B cell (primary cell): ENCODE data around the gene WWC1. TPM values are rescaled to one million over a fixed set of nuclear protein-coding genes. Genes with fewer than 3 reads are reported as not detected.

Source experiments
- ATAC-seq: fragments of 200-7000 bp; cut with Tn5 transposase; one replicate; pipeline ENCODE4 v1.10.0; 2021; ENCODE audit warnings: low read depth, mild to moderate bottlenecking, moderate number of reproducible peaks, moderate library complexity
- CTCF ChIA-PET: fragments of 350-600 bp; sonication (Branson Sonifier 250); formaldehyde crosslinking; loops from one replicate; lab custom pipeline; 2021; ENCODE audit warnings: antibody characterized with exemption, inconsistent platforms; lab: Charles Lee
- POLR2A ChIA-PET: fragments of 350-600 bp; sonication (Branson Sonifier 250); formaldehyde crosslinking; loops from one replicate; lab custom pipeline; 2021; ENCODE audit warnings: antibody characterized with exemption; lab: Charles Lee
- DNase-seq: peaks from one replicate; pipeline ENCODE4 v3.0.0; 2013
- H2AFZ ChIP-seq: 2 replicates; pipeline ENCODE4 v1.6.1; 2012; ENCODE audit warnings: mild to moderate bottlenecking, low read depth, low read length; ENCODE audit not compliant: insufficient read depth, poor library complexity, severe bottlenecking
- H3K27ac ChIP-seq, 2 donors: 1 replicate in 1 of 2; 2 replicates in 1 of 2; pipeline ENCODE4 v1.5.1; 2012 to 2013; ENCODE audit warnings: low read length in 2 of 2, mild to moderate bottlenecking in 2 of 2, moderate library complexity in 1 of 2
- H3K27me3 ChIP-seq, 4 experiments: fragments of 200-600 bp in 1 of 4; sonication (generic) in 1 of 4; replicated peaks in 1 of 4; 1 replicate in 2 of 4; 2 replicates in 2 of 4; pipeline versions ENCODE4 v1.6.1 to v1.7.0; 2013 to 2016; ENCODE audit warnings: low read length in 3 of 4, mild to moderate bottlenecking in 2 of 4, mixed read lengths in 1 of 4, moderate library complexity in 1 of 4; ENCODE audit not compliant: insufficient read depth in 4 of 4, control insufficient read depth in 3 of 4; ENCODE audit errors: control extremely low read depth in 1 of 4
- H3K36me3 ChIP-seq, 2 experiments: replicated peaks in 1 of 2; 1 replicate in 1 of 2; 2 replicates in 1 of 2; pipeline versions ENCODE4 v1.6.1 to v1.7.1; 2013; ENCODE audit warnings: low read length in 1 of 2; ENCODE audit not compliant: insufficient read depth in 2 of 2, control insufficient read depth in 1 of 2; ENCODE audit errors: control extremely low read depth in 1 of 2, extremely low read depth in 1 of 2
- H3K4me1 ChIP-seq, 2 donors: fragments of 200-600 bp in 1 of 2; sonication (generic) in 1 of 2; 1 replicate in 1 of 2; 2 replicates in 1 of 2; pipeline versions ENCODE4 v1.5.1 to v1.6.1; 2013 to 2017; ENCODE audit warnings: low read length in 2 of 2; ENCODE audit not compliant: control insufficient read depth in 2 of 2, insufficient read depth in 2 of 2
- H3K4me2 ChIP-seq: replicated peaks from 2 replicates; pipeline ENCODE3; 2012; ENCODE audit warnings: mild to moderate bottlenecking, low read depth, low read length; ENCODE audit not compliant: poor library complexity, severe bottlenecking
- H3K4me3 ChIP-seq, 5 experiments: fragments of 200-600 bp in 1 of 5; sonication (generic) in 1 of 5; 1 replicate in 3 of 5; 2 replicates in 2 of 5; pipeline versions ENCODE4 v1.5.1 to v1.7.0; 2011 to 2016; ENCODE audit warnings: low read length in 4 of 5, mild to moderate bottlenecking in 4 of 5, low read depth in 2 of 5, control low read depth in 1 of 5, moderate library complexity in 1 of 5; ENCODE audit not compliant: insufficient read depth in 1 of 5; ENCODE audit errors: control extremely low read depth in 1 of 5, extremely low read depth in 1 of 5
- H3K79me2 ChIP-seq: fragments of 200-600 bp; sonication (generic); one replicate; pipeline ENCODE4 v1.6.0; 2016; ENCODE audit warnings: low read length; ENCODE audit not compliant: control insufficient read depth, insufficient read depth
- H3K9ac ChIP-seq: fragments of 200-600 bp; sonication (generic); 2 replicates; pipeline ENCODE4 v1.6.1; 2017; ENCODE audit warnings: mild to moderate bottlenecking, low read length, moderate library complexity
- H3K9me3 ChIP-seq, 3 donors: one replicate each; pipeline versions ENCODE4 v1.6.1 to v1.7.1; 2013; ENCODE audit warnings: low read length in 2 of 3; ENCODE audit not compliant: control insufficient read depth in 2 of 3, insufficient read depth in 1 of 3; ENCODE audit errors: control extremely low read depth in 1 of 3
- H4K20me1 ChIP-seq: 2 replicates; pipeline ENCODE4 v1.6.0; 2012; ENCODE audit warnings: mild to moderate bottlenecking, low read length; ENCODE audit not compliant: insufficient read depth, control insufficient read depth, poor library complexity, severe bottlenecking
- H3K27ac Mint-ChIP-seq: one replicate; pipeline ENCODE4 v1.8.0; 2021; ENCODE audit warnings: mixed read lengths
- H3K27me3 Mint-ChIP-seq: one replicate; pipeline ENCODE4 v1.8.0; 2021; ENCODE audit warnings: mixed read lengths
- H3K4me1 Mint-ChIP-seq: one replicate; pipeline ENCODE4 v1.8.0; 2021; ENCODE audit warnings: mixed read lengths
- H3K4me3 Mint-ChIP-seq: one replicate; pipeline ENCODE4 v1.8.0; 2021; ENCODE audit warnings: mixed read lengths
- H3K9me3 Mint-ChIP-seq: one replicate; pipeline ENCODE4 v1.8.0; 2022; ENCODE audit warnings: mixed read lengths; ENCODE audit not compliant: insufficient read depth
- CTCF ChIP-seq: fragments of 200-600 bp; IDR thresholded peaks from one replicate; pipeline ENCODE4 v1.8.0; 2022; ENCODE audit warnings: antibody characterized with exemption, mild to moderate bottlenecking
- EZH2 ChIP-seq: IDR thresholded peaks from 2 replicates; pipeline ENCODE4 v1.6.1; 2012; ENCODE audit warnings: borderline replicate concordance, low read depth, mild to moderate bottlenecking, moderate library complexity, low read length; ENCODE audit not compliant: insufficient read depth, poor library complexity, severe bottlenecking
- WGBS: methylation state at CpG from one replicate; pipeline ENCODE4 v1.1.5; 2013; ENCODE audit warnings: missing lambda C conversion rate; ENCODE audit not compliant: insufficient coverage; 5-methylcytosine and 5-hydroxymethylcytosine counted together
- intact Hi-C: fragments of 100-400 bp; cut with micrococcal nuclease; formaldehyde crosslinking; loops from one replicate; pipeline ENCODE4 v1.10.0; 2022
- polyA plus RNA-seq: library from polyadenylated mRNA; depleted of rRNA; stranded (reverse); fragments of >200 nt; gene quantifications from 2 replicates; pipeline ENCODE4 v1.2.3, GENCODE V29; 2012
- total RNA-seq, 2 donors: library from RNA; stranded (reverse); fragments of 120-200 nt in 1 of 2; gene quantifications; 1 replicate in 1 of 2; 2 replicates in 1 of 2; pipeline versions ENCODE4 v1.2.3 to v1.2.4, GENCODE V29; 2013 to 2022

WWC1 gene
- total and polyA plus RNA-seq, 2 donors (not counting 1 experiment from before 2014, with no cell fraction given), result 1.5 to 2.0 TPM

GRCh38 chr5:168468836-168469235, 177.4 kb downstream of the WWC1 start:
- no peak for DNase-seq
- H3K36me3 ChIP-seq, result no peaks in the 10 kb centered on the region
- Mint-ChIP-seq H3K4me3 (no peak overlapping the region), H3K27me3 (no peaks in the 10 kb centered on the region), H3K9me3 (no peaks in the 10 kb centered on the region), H3K27ac (no peak overlapping the region), H3K4me1 (no peaks in the 10 kb centered on the region)
- H3K27me3 ChIP-seq, result no peaks in the 10 kb centered on the region
- WGBS, result 91% methylated on average over 6 of the region's 8 CpGs
- TF ChIP-seq EZH2 (no peak), CTCF (no peak)
- H3K27ac ChIP-seq, result no peak overlapping the region
- intact Hi-C loops, result no loop called here
- no peaks in the 10 kb centered on the region for H4K20me1 ChIP-seq
- H3K9me3 ChIP-seq, result no peaks in the 10 kb centered on the region
- no peaks in the 10 kb centered on the region for H3K79me2 ChIP-seq
- ATAC-seq, result no peak
- H3K4me2 ChIP-seq, result no peak overlapping the region
- no peak overlapping the region for H3K4me3 ChIP-seq
- ChIA-PET POLR2A (no interaction called here), CTCF (no interaction called here)
- no peaks in the 10 kb centered on the region for H3K4me1 ChIP-seq
- no peak overlapping the region for H3K9ac ChIP-seq
- H2AFZ ChIP-seq, result no peak overlapping the region

- intact Hi-C loops, result no loop called here
- DNase-seq, result no peak
- Histone ChIP-seq H3K4me2 (no peak overlapping the region), H2AFZ (no peak overlapping the region), H3K79me2 (no peaks in the 10 kb centered on the region), H3K4me1 (no peaks in the 10 kb centered on the region), H4K20me1 (no peaks in the 10 kb centered on the region), H3K27ac (no peak overlapping the region), H3K36me3 (no peaks in the 10 kb centered on the region), H3K9ac (no peak overlapping the region), H3K4me3 (no peak overlapping the region), H3K9me3 (no peaks in the 10 kb centered on the region), H3K27me3 (no peaks in the 10 kb centered on the region)
- TF ChIP-seq CTCF (no peak), EZH2 (no peak)
- H3K9me3 Mint-ChIP-seq, result no peaks in the 10 kb centered on the region
- H3K4me1 Mint-ChIP-seq, result no peaks in the 10 kb centered on the region
- no peak overlapping the region for H3K4me3 Mint-ChIP-seq
- no peak overlapping the region for H3K27ac Mint-ChIP-seq
- POLR2A ChIA-PET, result no interaction called here
- ATAC-seq, result no peak
- H3K27me3 Mint-ChIP-seq, result no peaks in the 10 kb centered on the region
- 94% methylated on average over 3 of the region's 3 CpGs for WGBS
- CTCF ChIA-PET, result no interaction called here
Observed at GRCh38 chr5:168469816-168470215, 178.4 kb downstream of the WWC1 start.
